Body of pancreas (tissue), 4 donors: Measurements from ENCODE around the gene ABHD8.

ENCODE experiments used
- CTCF ChIP-seq, 7 experiments: fragments of 450-650 bp in 4 of 7; fragments of 200-600 bp in 3 of 7; sonication (generic) in 3 of 7; IDR thresholded peaks; one replicate each; pipeline ENCODE4 v1.5.1; 2016 to 2019; ENCODE audit warnings: antibody characterized with exemption in 7 of 7
- POLR2A ChIP-seq, 3 donors: fragments of 450-650 bp; IDR thresholded peaks; one replicate each; pipeline ENCODE4 v1.6.1; 2016; ENCODE audit warnings: antibody characterized with exemption in 3 of 3, mild to moderate bottlenecking in 2 of 3

GRCh38 chr19:17321655-17322489, 18.6 kb upstream of the ABHD8 start:
- TF ChIP-seq CTCF (IDR thresholded peaks at IDR 0.05) = no peak
- TF ChIP-seq POLR2A (IDR thresholded peaks at IDR 0.05) = no peak
